SU-DHL-6 (cell line): Measurements from ENCODE around the gene ALDH1L2.
"Not testable (repeated sequence)": the region's sequence is repeated elsewhere in the genome, so short reads cannot be mapped to it uniquely, and the experiment has no call there.

Experiments
- H2AFZ ChIP-seq: fragments of 200-600 bp; sonication (generic); 2 replicates; pipeline ENCODE4 v1.6.1; 2014; ENCODE audit warnings: low read depth, mild to moderate bottlenecking, moderate library complexity, mixed read lengths, antibody characterized with exemption, low read length; ENCODE audit not compliant: severe bottlenecking
- H3F3A ChIP-seq: fragments of 200-600 bp; shearing (Covaris generic); 2 replicates; pipeline ENCODE4 v1.6.0; 2016; ENCODE audit warnings: antibody characterized with exemption, mild to moderate bottlenecking; ENCODE audit not compliant: insufficient read depth
- H3K27ac ChIP-seq: fragments of 200-600 bp; sonication (generic); 2 replicates; pipeline ENCODE4 v1.5.1; 2016; ENCODE audit warnings: low read depth, mild to moderate bottlenecking, low read length, moderate library complexity, mixed read lengths
- H3K27me3 ChIP-seq: fragments of 200-600 bp; sonication (generic), shearing (Covaris generic); 2 replicates; pipeline ENCODE4 v1.6.0; 2014; ENCODE audit warnings: mild to moderate bottlenecking, low read length
- H3K36me3 ChIP-seq: fragments of 200-600 bp; sonication (generic); 2 replicates; pipeline ENCODE4 v1.6.1; 2014; ENCODE audit warnings: mild to moderate bottlenecking, low read length, mixed read lengths
- H3K4me2 ChIP-seq: fragments of 300-600, 200-600 bp; shearing (Covaris generic), sonication (generic); 2 replicates; pipeline ENCODE4 v1.6.0; 2014; ENCODE audit warnings: low read length, low read depth, mild to moderate bottlenecking; ENCODE audit not compliant: poor library complexity, severe bottlenecking
- H3K4me3 ChIP-seq: fragments of 200-600 bp; sonication (generic); 2 replicates; pipeline ENCODE4 v1.5.1; 2014; ENCODE audit warnings: antibody characterized with exemption, low read length, mild to moderate bottlenecking, mixed read lengths; ENCODE audit not compliant: insufficient read depth, poor library complexity, severe bottlenecking
- H3K79me2 ChIP-seq: fragments of 200-600 bp; sonication (generic); 2 replicates; pipeline ENCODE4 v1.6.1; 2014; ENCODE audit warnings: mild to moderate bottlenecking, low read length, moderate library complexity; ENCODE audit not compliant: insufficient read depth
- H3K9ac ChIP-seq: fragments of 200-600 bp; sonication (generic); 2 replicates; pipeline ENCODE4 v1.7.0; 2014; ENCODE audit warnings: mild to moderate bottlenecking, low read length
- H3K9me2 ChIP-seq: fragments of 200-600 bp; sonication (generic); replicated peaks from 2 replicates; pipeline ENCODE4 v1.6.1; 2014; ENCODE audit warnings: low read length; ENCODE audit not compliant: insufficient read depth
- H3K9me3 ChIP-seq: fragments of 200-600 bp; sonication (generic); 2 replicates; pipeline ENCODE4 v1.6.1; 2014; ENCODE audit warnings: low read length, mixed read lengths; ENCODE audit not compliant: insufficient read depth
- H4K20me1 ChIP-seq: fragments of 200-600 bp; sonication (generic); 2 replicates; pipeline ENCODE4 v1.6.1; 2014; ENCODE audit warnings: low read depth, mild to moderate bottlenecking, antibody characterized with exemption, low read length, moderate library complexity, mixed read lengths
- CTCF ChIP-seq: fragments of 200-600 bp; sonication (generic); IDR thresholded peaks from one replicate; pipeline ENCODE4 v1.5.1; 2017; ENCODE audit warnings: antibody characterized with exemption, mild to moderate bottlenecking, low read length, moderate library complexity; ENCODE audit not compliant: insufficient read depth, poor library complexity, severe bottlenecking
- EZH2phosphoT487 ChIP-seq: fragments of 200-600 bp; sonication (generic), shearing (Covaris generic); conservative IDR thresholded peaks from 2 replicates; pipeline ENCODE4 v1.6.1; 2018; ENCODE audit warnings: mild to moderate bottlenecking, antibody characterized with exemption, low read length, moderate library complexity, mixed read lengths

ALDH1L2 gene

GRCh38 chr12:105100207-105100985, 16.1 kb upstream of the ALDH1L2 start:
- Histone ChIP-seq H2AFZ (no peak overlapping the region), H3K36me3 (no peaks in the 10 kb centered on the region), H3F3A (no peaks in the 10 kb centered on the region), H4K20me1 (no peaks in the 10 kb centered on the region), H3K9me2 (no peaks in the 10 kb centered on the region), H3K9me3 (peaks cover 4% of the 10 kb centered on the region; the same call in 1 of the 2 replicates), H3K4me3 (no peak overlapping the region), H3K9ac (no peak overlapping the region), H3K27ac (no peak overlapping the region), H3K4me2 (no peak overlapping the region), H3K27me3 (no peaks in the 10 kb centered on the region), H3K79me2 (no peaks in the 10 kb centered on the region)
- TF ChIP-seq EZH2phosphoT487 (no peak), CTCF (no peak)

GRCh38 chr12:105099356-105099755, 15.1 kb upstream of the ALDH1L2 start:
- no peaks in the 10 kb centered on the region for H3K9me3 ChIP-seq
- no peak overlapping the region for H3K4me2 ChIP-seq
- TF ChIP-seq CTCF: no peak
- no peak for TF ChIP-seq EZH2phosphoT487
- no peaks in the 10 kb centered on the region for H3K27me3 ChIP-seq
- no peak overlapping the region for H3K9ac ChIP-seq
- no peaks in the 10 kb centered on the region for H3K36me3 ChIP-seq
- no peak overlapping the region for H2AFZ ChIP-seq
- H3K27ac ChIP-seq: no peak overlapping the region
- H3K79me2 ChIP-seq: no peaks in the 10 kb centered on the region
- H3K4me3 ChIP-seq: no peak overlapping the region
- H4K20me1 ChIP-seq: no peaks in the 10 kb centered on the region
- no peaks in the 10 kb centered on the region for H3F3A ChIP-seq
- H3K9me2 ChIP-seq: no peaks in the 10 kb centered on the region

- H3K27me3 ChIP-seq, H3K79me2 ChIP-seq, H3K4me3 ChIP-seq: not testable (repeated sequence)
Measured at GRCh38 chr12:105095338-105095737, 11.1 kb upstream of the ALDH1L2 start.

GRCh38 chr12:105092336-105092735, 8.1 kb upstream of the ALDH1L2 start:
- Histone ChIP-seq H3K79me2 (no peaks in the 10 kb centered on the region), H3K36me3 (no peaks in the 10 kb centered on the region), H2AFZ (no peak overlapping the region), H3K27ac (no peak overlapping the region), H3K9me3 (no peaks in the 10 kb centered on the region), H3F3A (no peaks in the 10 kb centered on the region), H3K4me2 (no peak overlapping the region), H3K9ac (no peak overlapping the region), H4K20me1 (no peaks in the 10 kb centered on the region), H3K4me3 (no peak overlapping the region), H3K27me3 (no peaks in the 10 kb centered on the region), H3K9me2 (no peaks in the 10 kb centered on the region)
- TF ChIP-seq CTCF (no peak), EZH2phosphoT487 (no peak)

More at GRCh38 chr12:105095338-105095737, 11.1 kb upstream of the ALDH1L2 start:
- H3K4me2 ChIP-seq, H4K20me1 ChIP-seq, H2AFZ ChIP-seq, H3K9me3 ChIP-seq, H3F3A ChIP-seq, H3K9me2 ChIP-seq, H3K27ac ChIP-seq, H3K36me3 ChIP-seq, H3K9ac ChIP-seq: not testable (repeated sequence)
